Stomach (tissue), 4 donors: Measurements from ENCODE around the gene SHE.

Source experiments
- POLR2A ChIP-seq, 4 donors: fragments of 450-650 bp; IDR thresholded peaks; one replicate each; pipeline ENCODE4 v1.6.1; 2016; ENCODE audit warnings: antibody characterized with exemption in 4 of 4, control low read depth in 2 of 4, mild to moderate bottlenecking in 1 of 4, moderate library complexity in 1 of 4
- POLR2AphosphoS5 ChIP-seq, 3 donors: sonication (generic); formaldehyde crosslinking; IDR thresholded peaks; one replicate each; pipeline ENCODE4 v1.6.1; 2016; ENCODE audit warnings: antibody characterized with exemption in 3 of 3
- TF ChIP-seq, protein P1 (sequence below), 7 experiments: fragments of 450-650 bp in 4 of 7; fragments of 200-600 bp in 3 of 7; sonication (generic) in 3 of 7; IDR thresholded peaks; one replicate each; pipeline ENCODE4 v1.5.1; 2016 to 2019; ENCODE audit warnings: antibody characterized with exemption in 7 of 7, control low read depth in 2 of 7, mild to moderate bottlenecking in 1 of 7

- TF ChIP-seq POLR2AphosphoS5 (IDR thresholded peaks at IDR 0.05) (no peak), POLR2A (IDR thresholded peaks at IDR 0.05) (no peak)
- TF ChIP-seq, protein P1, sequence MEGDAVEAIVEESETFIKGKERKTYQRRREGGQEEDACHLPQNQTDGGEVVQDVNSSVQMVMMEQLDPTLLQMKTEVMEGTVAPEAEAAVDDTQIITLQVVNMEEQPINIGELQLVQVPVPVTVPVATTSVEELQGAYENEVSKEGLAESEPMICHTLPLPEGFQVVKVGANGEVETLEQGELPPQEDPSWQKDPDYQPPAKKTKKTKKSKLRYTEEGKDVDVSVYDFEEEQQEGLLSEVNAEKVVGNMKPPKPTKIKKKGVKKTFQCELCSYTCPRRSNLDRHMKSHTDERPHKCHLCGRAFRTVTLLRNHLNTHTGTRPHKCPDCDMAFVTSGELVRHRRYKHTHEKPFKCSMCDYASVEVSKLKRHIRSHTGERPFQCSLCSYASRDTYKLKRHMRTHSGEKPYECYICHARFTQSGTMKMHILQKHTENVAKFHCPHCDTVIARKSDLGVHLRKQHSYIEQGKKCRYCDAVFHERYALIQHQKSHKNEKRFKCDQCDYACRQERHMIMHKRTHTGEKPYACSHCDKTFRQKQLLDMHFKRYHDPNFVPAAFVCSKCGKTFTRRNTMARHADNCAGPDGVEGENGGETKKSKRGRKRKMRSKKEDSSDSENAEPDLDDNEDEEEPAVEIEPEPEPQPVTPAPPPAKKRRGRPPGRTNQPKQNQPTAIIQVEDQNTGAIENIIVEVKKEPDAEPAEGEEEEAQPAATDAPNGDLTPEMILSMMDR (IDR thresholded peaks at IDR 0.05): no peak
These were observed 48.4 kb downstream of the SHE start for GRCh38 chr1:154453574-154454352.
